HG02759 (cell line): ENCODE measurements around the gene PTPN14.
A peak's percentile ranks its signal among the peaks of the same experiment; 100 is the strongest.

Experiments
- ATAC-seq: cut with Tn5 transposase; IDR thresholded peaks from one replicate; pipeline ENCODE4 v1.9.1; 2021; ENCODE audit warnings: mild to moderate bottlenecking, moderate library complexity; ENCODE audit not compliant: unreplicated experiment

The PTPN14 gene

GRCh38 chr1:214438530-214438929 lies 112.9 kb downstream of the PTPN14 start:
- ATAC-seq, result peak; percentile 28

DNA sequence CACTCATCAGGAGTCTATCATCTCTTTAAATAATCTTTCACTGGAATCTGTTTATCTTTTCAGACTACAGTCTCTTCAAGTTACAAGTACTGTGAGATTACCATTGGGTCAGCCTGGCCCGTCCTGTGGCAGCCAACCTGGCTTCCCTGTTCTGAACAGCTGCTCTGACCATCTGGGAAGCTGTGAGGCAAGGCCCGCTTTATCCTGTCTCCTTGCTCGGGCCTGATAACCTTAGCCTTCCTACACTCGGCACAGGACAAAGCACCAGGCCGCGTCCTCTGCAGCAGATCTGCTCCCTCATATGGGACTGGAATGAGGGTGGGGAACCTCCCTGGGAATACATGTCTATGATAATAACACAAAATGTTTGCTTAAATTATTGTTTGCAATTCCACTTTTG lies 113.3 kb downstream of the PTPN14 start:
- ATAC-seq, result no peak

DNA sequence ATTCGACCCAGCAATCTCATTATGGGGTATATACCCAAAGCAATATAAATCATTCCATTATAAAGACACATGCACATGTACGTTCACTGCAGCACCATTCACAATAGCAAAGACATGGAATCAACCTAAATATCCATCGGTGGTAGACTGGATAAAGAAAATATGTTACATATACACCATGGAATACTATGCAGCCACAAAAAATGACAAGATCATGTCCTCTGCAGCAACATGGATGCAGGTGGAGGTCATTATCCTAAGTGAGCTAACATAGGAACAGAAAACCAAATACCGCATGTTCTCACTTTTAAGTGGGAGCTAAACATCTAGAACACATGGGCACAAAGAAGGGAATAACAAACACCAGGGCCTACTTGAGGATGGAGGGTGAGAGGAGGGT lies 115.5 kb downstream of the PTPN14 start:
- ATAC-seq, result no peak

GRCh38 chr1:214432245-214432644 lies 119.2 kb downstream of the PTPN14 start:
- ATAC-seq, result no peak

DNA sequence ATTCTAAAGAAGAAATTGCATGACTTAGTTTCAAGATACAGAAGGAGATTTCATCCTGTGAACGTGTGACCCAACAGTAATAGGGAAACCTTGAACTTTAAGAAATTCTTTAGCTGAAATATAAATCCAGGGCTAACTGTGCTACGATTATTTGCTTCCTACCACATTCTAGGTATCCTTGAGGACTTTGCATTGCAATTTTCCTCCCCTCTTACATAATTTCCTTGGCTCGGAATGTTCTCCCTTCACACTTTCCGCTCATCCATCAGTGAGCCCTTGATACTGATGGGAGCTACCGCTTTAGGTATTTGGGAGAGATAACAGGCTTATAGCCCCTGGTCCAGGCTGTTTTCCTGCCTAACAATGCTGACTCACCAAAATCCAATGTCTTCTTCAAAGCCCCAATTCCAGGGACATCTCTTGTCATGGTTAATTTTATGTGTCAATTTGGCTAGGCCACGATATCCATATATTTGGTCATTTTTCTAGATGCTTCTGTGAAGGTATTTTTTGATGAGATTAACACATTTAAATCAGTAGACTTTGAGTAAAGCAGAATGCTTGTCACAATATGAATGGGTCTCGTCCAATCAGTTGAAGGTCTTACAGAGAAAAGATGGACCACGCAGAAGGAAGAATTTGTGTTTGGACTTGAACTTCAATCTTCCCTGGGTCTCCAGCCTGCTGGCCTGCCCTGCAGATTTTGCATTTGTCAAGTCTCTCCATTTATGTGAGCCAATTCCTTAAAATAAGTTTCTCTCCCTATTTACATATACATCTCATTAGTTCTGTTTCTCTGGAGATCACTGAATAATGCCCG lies 121.2 kb downstream of the PTPN14 start:
- no peak for ATAC-seq

GRCh38 chr1:214427871-214428277 lies 123.5 kb downstream of the PTPN14 start:
- peak; percentile 96 for ATAC-seq

GRCh38 chr1:214426426-214426812 lies 125.0 kb downstream of the PTPN14 start:
- no peak for ATAC-seq

GRCh38 chr1:214425716-214426425 lies 125.5 kb downstream of the PTPN14 start:
- ATAC-seq, result no peak

DNA sequence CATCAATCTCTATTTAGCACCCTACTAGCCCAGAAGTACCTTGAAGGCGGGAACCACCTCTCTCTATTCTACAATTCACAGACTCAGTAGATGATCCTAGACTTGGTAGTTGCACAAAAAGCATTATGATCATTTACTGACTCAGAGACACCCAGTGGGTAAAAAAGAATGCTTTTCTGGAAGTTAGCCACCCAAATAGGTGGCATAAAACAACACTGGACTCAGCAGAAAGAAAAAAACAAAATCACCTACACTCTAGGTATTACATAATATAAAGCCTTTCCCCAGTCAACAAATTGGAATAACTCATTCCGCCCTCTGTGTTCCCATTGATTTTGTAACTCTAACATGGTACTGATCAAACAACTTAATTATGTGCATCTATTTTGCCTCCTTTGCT lies 126.3 kb downstream of the PTPN14 start:
- no peak for ATAC-seq

DNA sequence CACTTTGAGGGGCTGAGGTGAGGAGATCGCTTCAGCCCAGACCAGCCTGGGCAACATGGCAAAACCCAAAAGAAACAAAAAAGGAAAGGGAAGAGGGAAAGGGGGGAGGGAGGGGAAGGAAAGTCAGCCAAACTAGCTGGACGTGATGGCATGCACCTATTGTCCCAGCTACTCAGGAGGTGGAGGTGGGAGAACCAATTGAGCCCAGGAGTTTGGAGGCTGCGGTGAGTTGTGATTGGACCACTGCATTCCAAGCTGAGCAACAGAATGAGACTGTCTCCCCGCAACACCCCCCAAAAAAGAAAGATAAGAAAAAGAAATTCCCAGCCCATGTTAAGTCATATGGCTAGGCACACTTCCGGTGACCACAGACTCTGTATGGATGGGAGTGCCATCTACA lies 128.4 kb downstream of the PTPN14 start:
- ATAC-seq, result no peak

DNA sequence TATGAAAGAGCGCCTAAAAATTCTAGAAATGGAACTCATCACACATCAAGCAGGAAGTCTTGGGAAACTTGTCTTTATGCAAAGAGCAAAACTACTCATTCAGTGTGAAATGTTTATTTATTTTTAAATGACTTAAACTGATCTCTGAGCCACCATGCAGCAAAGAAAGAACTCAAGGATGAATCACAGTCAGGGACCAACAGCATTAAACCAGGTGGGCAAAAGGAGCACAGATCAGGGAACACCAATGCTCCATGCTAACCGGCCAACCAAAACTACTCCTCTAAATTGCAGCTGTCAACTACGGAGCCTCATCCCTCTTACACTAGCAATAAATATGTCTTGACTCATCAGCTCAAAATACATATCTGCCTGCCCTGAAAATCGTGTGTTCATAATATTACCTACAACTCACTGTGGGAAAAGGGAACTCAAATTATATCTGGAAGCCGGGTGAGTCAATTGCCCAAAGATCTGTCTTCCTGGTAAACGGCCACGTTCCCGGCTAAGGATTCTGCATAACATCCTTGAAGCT lies 129.2 kb downstream of the PTPN14 start:
- no peak for ATAC-seq

DNA sequence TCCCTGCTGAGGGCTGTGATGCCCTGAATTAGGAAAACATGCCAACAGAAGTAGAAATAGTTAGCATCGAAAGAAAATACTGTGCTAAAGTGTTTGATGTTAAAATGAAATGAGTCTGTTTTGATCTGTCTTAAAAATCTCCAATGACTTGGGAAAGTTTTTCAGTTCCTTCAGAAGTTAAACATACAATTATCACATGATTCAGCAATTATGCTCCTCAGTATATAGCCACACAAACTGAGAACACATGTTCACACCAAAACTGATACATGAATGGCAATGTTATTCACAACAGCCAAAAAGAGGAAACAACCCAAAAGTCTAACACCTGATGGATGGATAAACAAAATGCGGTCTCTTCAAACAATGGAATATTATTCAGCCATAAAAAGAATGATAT lies 130.6 kb downstream of the PTPN14 start:
- ATAC-seq, result no peak

DNA sequence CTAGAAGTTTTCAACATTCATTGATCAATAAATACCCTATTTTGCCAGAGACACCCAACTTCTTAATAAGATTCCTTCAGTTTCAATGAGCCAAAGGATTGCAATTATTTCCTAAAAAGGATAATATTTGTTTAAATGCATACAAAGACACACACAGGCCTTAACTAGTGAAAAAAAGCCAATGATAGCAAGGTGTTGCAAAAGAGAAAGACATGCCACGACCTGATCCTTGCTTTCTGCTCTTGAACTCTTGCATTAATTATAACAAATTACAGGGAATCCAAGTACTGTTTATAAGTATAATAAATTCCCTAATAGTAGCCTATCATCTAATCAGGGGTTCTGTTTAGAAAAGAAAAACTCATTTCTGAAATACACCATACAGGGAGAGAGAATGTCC lies 131.1 kb downstream of the PTPN14 start:
- ATAC-seq, result no peak

DNA sequence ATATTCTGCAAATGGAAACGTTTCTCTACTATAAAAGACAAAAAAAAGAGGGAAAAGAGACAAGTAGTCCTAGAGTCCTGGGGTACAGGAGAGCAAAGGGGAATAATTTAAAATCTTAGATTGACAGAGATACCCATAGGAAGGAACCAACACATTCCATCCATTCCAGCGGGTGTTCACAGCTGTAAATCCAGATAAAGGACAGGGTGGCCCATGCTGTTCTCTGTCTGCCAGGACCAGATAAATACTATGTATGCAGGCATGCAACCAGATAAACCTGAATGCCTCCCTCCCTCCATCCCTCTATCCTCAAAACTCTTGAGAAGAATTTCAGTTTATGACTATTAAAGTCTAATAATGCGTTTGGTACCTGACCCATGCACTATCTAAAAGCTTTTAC lies 131.8 kb downstream of the PTPN14 start:
- ATAC-seq, result no peak

- ATAC-seq, result no peak
Measured at GRCh38 chr1:214418391-214418790, 133.0 kb downstream of the PTPN14 start.

DNA sequence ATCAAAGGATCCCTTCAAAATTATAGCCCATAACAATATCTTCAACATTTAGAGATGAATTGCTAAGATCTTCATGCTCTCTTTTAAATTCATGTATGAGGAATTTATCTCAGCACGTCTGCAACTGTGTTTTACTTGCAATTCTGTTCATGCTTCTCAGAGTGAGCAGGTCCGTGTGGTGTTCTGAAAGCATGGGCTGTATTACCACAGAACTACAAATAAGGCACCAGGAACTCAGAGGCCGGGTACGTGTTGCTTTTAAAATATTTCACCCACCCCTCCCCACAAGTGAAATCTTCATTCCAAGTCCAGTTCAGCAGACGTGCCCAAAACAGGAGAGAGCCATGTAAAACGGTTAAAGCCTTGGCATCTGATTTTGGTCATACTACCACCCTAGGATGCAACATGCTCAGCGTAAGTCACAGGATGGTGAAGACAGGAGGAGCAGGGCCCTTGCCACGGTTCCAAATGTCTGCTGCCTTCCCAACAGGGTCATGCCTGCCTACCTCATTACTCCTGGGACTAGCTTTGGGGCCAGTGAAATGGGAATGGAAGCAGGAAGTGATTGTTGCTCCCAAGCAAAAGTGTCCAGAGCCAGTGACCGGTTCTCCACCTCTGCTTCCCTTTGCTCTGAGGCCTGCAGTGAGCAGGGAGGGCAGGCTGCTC lies 133.7 kb downstream of the PTPN14 start:
- no peak for ATAC-seq

- no peak for ATAC-seq
Measured at GRCh38 chr1:214416858-214417257, 134.5 kb downstream of the PTPN14 start.

- no peak for ATAC-seq
Measured at GRCh38 chr1:214416417-214416816, 135.0 kb downstream of the PTPN14 start.

DNA sequence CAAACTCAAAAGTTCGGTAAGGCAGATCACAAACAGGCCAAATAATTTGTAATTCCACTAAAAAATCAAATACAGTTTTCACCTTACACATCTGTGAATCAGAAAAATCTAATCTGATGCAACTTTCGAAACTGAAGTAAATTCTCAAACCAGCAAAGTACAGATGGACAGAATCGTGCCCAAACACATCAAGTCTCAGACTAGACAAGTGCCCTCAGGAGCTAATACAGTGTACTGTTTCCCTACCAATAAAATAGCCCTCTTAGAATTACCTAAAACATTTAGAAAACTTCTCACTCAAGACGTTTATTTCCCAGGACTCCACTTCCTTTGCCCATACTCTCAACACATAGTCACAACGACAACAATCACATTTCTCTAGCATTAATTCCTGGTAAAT lies 136.3 kb downstream of the PTPN14 start:
- no peak for ATAC-seq

- no peak for ATAC-seq
Measured at GRCh38 chr1:214414691-214415090, 136.7 kb downstream of the PTPN14 start.

GRCh38 chr1:214413315-214413714 lies 138.1 kb downstream of the PTPN14 start:
- ATAC-seq, result no peak
